Measurements from ENCODE around the gene FXYD6. TPM values are rescaled to one million over a fixed set of nuclear protein-coding genes. Genes with fewer than 3 reads are reported as not detected.
A peak's percentile ranks its signal among the peaks of the same experiment; 100 is the strongest.

FXYD6 gene
- total and polyA plus RNA-seq, 4 donors: 4.7 to 22.5 (median 12.3) TPM

GRCh38 chr11:117869604-117870003 is 6.9 kb downstream of the FXYD6 start:
- WGBS: 59% methylated on average over 4 of the region's 4 CpGs
- Histone ChIP-seq H3K4me1 (ENCODE audit: control insufficient read depth in 4 of 4, insufficient read depth in 4 of 4, low read length in 3 of 4) (peaks cover 0 to 6% (median 4%) of the 10 kb centered on the region in 4 donors), H3K36me3 (ENCODE audit: control insufficient read depth in 4 of 4, insufficient read depth in 3 of 4, low read depth in 1 of 4, low read length in 3 of 4) (no peaks in the 10 kb centered on the region), H3K9me3 (ENCODE audit: control insufficient read depth in 4 of 4, low read length in 3 of 4) (no peaks in the 10 kb centered on the region), H3K9ac (ENCODE audit: low read depth in 1 of 2, low read length in 2 of 2) (no peak overlapping the region), H3K27ac (ENCODE audit: low read depth in 1 of 2, low read length in 2 of 2) (peak overlapping the region in 1 of 2 donors; percentile 16), H3K4me3 (ENCODE audit: low read depth in 1 of 3, low read length in 3 of 3) (no peak overlapping the region), H3K27me3 (ENCODE audit: control insufficient read depth in 4 of 4, insufficient read depth in 4 of 4, low read length in 3 of 4) (peaks cover 0 to 3% (median 0%) of the 10 kb centered on the region in 4 donors)
- DNase-seq (ENCODE audit: low spot score): no peak
- no peak for TF ChIP-seq ZBTB33 (IDR thresholded peaks at IDR 0.05)
- TF ChIP-seq TAF1 (conservative IDR thresholded peaks at IDR 0.05): no peak
- no peak for TF ChIP-seq SP1 (IDR thresholded peaks at IDR 0.05)
- TF ChIP-seq MAX (IDR thresholded peaks at IDR 0.05): no peak
- no peak for TF ChIP-seq FOXA2 (IDR thresholded peaks at IDR 0.05)
- TF ChIP-seq, protein P1, sequence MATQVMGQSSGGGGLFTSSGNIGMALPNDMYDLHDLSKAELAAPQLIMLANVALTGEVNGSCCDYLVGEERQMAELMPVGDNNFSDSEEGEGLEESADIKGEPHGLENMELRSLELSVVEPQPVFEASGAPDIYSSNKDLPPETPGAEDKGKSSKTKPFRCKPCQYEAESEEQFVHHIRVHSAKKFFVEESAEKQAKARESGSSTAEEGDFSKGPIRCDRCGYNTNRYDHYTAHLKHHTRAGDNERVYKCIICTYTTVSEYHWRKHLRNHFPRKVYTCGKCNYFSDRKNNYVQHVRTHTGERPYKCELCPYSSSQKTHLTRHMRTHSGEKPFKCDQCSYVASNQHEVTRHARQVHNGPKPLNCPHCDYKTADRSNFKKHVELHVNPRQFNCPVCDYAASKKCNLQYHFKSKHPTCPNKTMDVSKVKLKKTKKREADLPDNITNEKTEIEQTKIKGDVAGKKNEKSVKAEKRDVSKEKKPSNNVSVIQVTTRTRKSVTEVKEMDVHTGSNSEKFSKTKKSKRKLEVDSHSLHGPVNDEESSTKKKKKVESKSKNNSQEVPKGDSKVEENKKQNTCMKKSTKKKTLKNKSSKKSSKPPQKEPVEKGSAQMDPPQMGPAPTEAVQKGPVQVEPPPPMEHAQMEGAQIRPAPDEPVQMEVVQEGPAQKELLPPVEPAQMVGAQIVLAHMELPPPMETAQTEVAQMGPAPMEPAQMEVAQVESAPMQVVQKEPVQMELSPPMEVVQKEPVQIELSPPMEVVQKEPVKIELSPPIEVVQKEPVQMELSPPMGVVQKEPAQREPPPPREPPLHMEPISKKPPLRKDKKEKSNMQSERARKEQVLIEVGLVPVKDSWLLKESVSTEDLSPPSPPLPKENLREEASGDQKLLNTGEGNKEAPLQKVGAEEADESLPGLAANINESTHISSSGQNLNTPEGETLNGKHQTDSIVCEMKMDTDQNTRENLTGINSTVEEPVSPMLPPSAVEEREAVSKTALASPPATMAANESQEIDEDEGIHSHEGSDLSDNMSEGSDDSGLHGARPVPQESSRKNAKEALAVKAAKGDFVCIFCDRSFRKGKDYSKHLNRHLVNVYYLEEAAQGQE (IDR thresholded peaks at IDR 0.05): no peak
- no peak for TF ChIP-seq JUND (IDR thresholded peaks at IDR 0.05)
- no peak for TF ChIP-seq YY1 (IDR thresholded peaks at IDR 0.05)
- no peak for TF ChIP-seq HNF4A (conservative IDR thresholded peaks at IDR 0.05)
- no peak for TF ChIP-seq GABPA (IDR thresholded peaks at IDR 0.05 in 1 of 2, conservative IDR thresholded peaks at IDR 0.05 in 1 of 2)
- no peak for TF ChIP-seq RXRA (IDR thresholded peaks at IDR 0.05)
- TF ChIP-seq EGR1 (IDR thresholded peaks at IDR 0.05; ENCODE audit: low read depth in 2 of 2): no peak
- TF ChIP-seq NR2F2 (IDR thresholded peaks at IDR 0.05): no peak
- no peak for TF ChIP-seq HNF4G (IDR thresholded peaks at IDR 0.05)
- no peak for TF ChIP-seq CTCF (IDR thresholded peaks at IDR 0.05; ENCODE audit: low read depth, low read length, missing input control)

- Histone ChIP-seq H3K36me3 (ENCODE audit: control insufficient read depth in 4 of 4, insufficient read depth in 3 of 4, low read depth in 1 of 4, low read length in 3 of 4) (no peaks in the 10 kb centered on the region), H3K27me3 (ENCODE audit: control insufficient read depth in 4 of 4, insufficient read depth in 4 of 4, low read length in 3 of 4) (no peaks in the 10 kb centered on the region), H3K9ac (ENCODE audit: low read depth in 1 of 2, low read length in 2 of 2) (no peak overlapping the region), H3K27ac (ENCODE audit: low read depth in 1 of 2, low read length in 2 of 2) (no peak overlapping the region), H3K9me3 (ENCODE audit: control insufficient read depth in 4 of 4, low read length in 3 of 4) (no peaks in the 10 kb centered on the region), H3K4me1 (ENCODE audit: control insufficient read depth in 4 of 4, insufficient read depth in 4 of 4, low read length in 3 of 4) (peaks cover 0 to 6% (median 2%) of the 10 kb centered on the region in 4 donors), H3K4me3 (ENCODE audit: low read depth in 1 of 3, low read length in 3 of 3) (no peak overlapping the region)
- TF ChIP-seq GABPA (IDR thresholded peaks at IDR 0.05 in 1 of 2, conservative IDR thresholded peaks at IDR 0.05 in 1 of 2): no peak
- TF ChIP-seq, protein P1 (IDR thresholded peaks at IDR 0.05): no peak
- DNase-seq (ENCODE audit: low spot score): no peak
- 72% methylated on average over 17 of the region's 17 CpGs for WGBS
Observed at GRCh38 chr11:117868815-117869561, 7.5 kb downstream of the FXYD6 start.
